Upper lobe of right lung (tissue), 1 donor: Measurements from ENCODE around the gene ADGRV1. TPM values are rescaled to one million over a fixed set of nuclear protein-coding genes. Genes with fewer than 3 reads are reported as not detected.

Experiments
- ATAC-seq: fragments of 200-7000 bp; cut with Tn5 transposase; one replicate; pipeline ENCODE4 v1.9.1; 2020; ENCODE audit warnings: mild to moderate bottlenecking, moderate library complexity
- DNase-seq: peaks from one replicate; pipeline ENCODE4 v3.0.0-alpha.2; 2020
- H3K27ac ChIP-seq: fragments of 200-600 bp; one replicate; pipeline ENCODE4 v1.8.0; 2022
- H3K27me3 ChIP-seq: fragments of 200-600 bp; one replicate; pipeline ENCODE4 v1.8.0; 2022; ENCODE audit warnings: mild to moderate bottlenecking
- H3K36me3 ChIP-seq: fragments of 200-600 bp; one replicate; pipeline ENCODE4 v1.8.0; 2022
- H3K4me1 ChIP-seq: fragments of 200-600 bp; one replicate; pipeline ENCODE4 v1.8.0; 2022
- H3K4me3 ChIP-seq: fragments of 200-600 bp; one replicate; pipeline ENCODE4 v1.8.0; 2022; ENCODE audit warnings: mild to moderate bottlenecking
- H3K9me3 ChIP-seq: fragments of 200-600 bp; one replicate; pipeline ENCODE4 v1.8.0; 2022
- intact Hi-C: fragments of 100-400 bp; cut with DNase I; formaldehyde crosslinking; loops from one replicate; pipeline ENCODE4 v1.11.0; 2022
- total RNA-seq: library from RNA; stranded (reverse); fragmentation: NEBNext Ultra II Directional; extraction: Animal tissue kit (Norgen Biotek cat#: 25700); gene quantifications from one replicate; pipeline ENCODE4 v1.2.1, GENCODE V29; 2021
- TF ChIP-seq, protein P1 (sequence below): fragments of 200-600 bp; IDR thresholded peaks from one replicate; pipeline ENCODE4 v1.8.0; 2022; ENCODE audit warnings: antibody characterized with exemption
- donor health status: DM: no; HTN: yes; CAD: no; lungs with severe emphysema.

The ADGRV1 gene
- total RNA-seq, 1 donor from 2014 or later, result 47.1 TPM

DNA sequence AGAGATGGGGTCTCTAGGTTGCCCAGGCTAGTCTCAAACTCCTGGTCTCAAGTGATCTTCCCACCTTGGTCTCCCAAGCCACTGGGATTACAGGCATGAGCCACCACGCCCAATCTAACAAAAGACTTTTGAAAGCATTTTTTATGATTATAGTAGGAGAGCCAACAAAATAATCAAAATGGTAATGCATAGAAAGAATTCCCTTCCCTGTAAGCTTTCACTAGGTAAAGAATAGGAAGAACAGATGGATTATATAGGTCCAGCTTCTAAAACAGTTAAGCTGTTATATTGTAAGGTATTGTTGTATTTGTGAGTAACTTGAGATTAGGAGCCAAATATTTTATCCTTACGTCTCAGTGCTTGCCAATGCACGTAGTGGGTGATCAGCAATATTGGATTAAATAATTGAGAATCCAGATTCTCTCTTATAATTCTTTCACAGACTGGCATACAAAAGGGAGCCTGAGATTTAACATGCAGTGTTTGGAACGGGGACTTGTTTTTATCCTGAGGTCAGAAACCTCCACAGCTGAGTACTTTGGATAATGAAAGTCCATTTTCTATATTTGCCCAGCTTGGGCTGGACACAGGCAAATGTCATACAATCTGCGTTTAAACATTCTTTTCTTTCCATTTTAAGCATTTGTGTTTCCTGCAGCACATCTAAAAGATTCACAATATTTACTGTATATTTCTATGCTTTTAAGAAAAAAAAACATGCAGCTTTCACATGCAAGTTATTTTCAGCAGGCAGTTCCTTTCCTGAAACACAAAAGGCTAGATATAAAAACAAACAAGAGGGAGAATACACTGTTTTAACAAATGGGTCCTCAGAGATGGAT is 586.1 kb downstream of the ADGRV1 start:
- ATAC-seq, result no peak
- Histone ChIP-seq H3K27me3 (no peaks in the 10 kb centered on the region), H3K9me3 (no peaks in the 10 kb centered on the region), H3K27ac (peak overlapping the region; percentile 9), H3K4me3 (no peak overlapping the region), H3K4me1 (peaks cover 10% of the 10 kb centered on the region), H3K36me3 (no peaks in the 10 kb centered on the region)
- DNase-seq, result no peak
- TF ChIP-seq, protein P1, sequence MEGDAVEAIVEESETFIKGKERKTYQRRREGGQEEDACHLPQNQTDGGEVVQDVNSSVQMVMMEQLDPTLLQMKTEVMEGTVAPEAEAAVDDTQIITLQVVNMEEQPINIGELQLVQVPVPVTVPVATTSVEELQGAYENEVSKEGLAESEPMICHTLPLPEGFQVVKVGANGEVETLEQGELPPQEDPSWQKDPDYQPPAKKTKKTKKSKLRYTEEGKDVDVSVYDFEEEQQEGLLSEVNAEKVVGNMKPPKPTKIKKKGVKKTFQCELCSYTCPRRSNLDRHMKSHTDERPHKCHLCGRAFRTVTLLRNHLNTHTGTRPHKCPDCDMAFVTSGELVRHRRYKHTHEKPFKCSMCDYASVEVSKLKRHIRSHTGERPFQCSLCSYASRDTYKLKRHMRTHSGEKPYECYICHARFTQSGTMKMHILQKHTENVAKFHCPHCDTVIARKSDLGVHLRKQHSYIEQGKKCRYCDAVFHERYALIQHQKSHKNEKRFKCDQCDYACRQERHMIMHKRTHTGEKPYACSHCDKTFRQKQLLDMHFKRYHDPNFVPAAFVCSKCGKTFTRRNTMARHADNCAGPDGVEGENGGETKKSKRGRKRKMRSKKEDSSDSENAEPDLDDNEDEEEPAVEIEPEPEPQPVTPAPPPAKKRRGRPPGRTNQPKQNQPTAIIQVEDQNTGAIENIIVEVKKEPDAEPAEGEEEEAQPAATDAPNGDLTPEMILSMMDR, result no peak
- intact Hi-C loops, result no loop called here

- Histone ChIP-seq H3K4me3 (no peak overlapping the region), H3K9me3 (no peaks in the 10 kb centered on the region), H3K36me3 (no peaks in the 10 kb centered on the region), H3K4me1 (peaks cover 11% of the 10 kb centered on the region), H3K27me3 (no peaks in the 10 kb centered on the region), H3K27ac (peak overlapping the region; percentile 9)
- DNase-seq (no peak), ATAC-seq (no peak)
- intact Hi-C loops, result no loop called here
- TF ChIP-seq, protein P1, result no peak
Measured at GRCh38 chr5:91145333-91145620, 586.7 kb downstream of the ADGRV1 start.

GRCh38 chr5:91146230-91146629 is 587.6 kb downstream of the ADGRV1 start:
- peaks cover 18% of the 10 kb centered on the region for H3K4me1 ChIP-seq
- no peaks in the 10 kb centered on the region for H3K27me3 ChIP-seq
- no peaks in the 10 kb centered on the region for H3K36me3 ChIP-seq
- intact Hi-C loops, result no loop called here
- DNase-seq, result no peak
- H3K27ac ChIP-seq, result no peak overlapping the region
- H3K4me3 ChIP-seq, result no peak overlapping the region
- TF ChIP-seq, protein P1, result no peak
- no peaks in the 10 kb centered on the region for H3K9me3 ChIP-seq
- ATAC-seq, result peak; percentile 60

DNA sequence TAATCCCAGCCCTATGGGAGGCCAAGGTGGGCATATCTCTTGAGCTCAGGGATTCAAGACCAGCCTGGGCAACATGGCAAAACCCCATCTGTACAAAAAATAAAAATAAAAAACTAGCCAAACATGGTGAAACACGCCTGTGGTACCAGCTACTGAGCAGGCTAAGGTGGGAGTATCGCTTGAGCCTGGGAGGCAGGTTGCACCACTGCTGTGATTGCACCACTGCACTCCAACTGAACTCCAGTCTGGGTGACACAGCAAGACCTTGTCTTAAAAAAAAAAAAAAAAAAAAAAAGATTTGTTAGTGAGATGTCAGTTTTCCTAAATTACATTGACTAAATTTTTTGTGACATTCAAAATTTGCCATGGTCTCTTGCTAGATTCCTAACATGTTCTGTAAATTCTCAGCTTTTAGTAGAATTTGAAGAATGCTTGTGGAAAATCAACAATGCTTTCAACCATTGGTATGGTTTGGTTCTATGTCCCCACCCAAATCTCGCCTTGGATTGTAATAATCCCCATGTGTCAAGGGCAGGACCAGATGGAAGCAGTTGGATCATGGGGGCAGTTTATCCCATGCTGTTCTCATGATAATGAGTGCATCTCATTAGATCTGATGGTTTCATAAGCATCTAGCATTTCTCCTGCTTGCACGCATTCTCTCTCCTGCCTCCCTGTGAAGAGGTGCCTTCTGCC is 588.5 kb downstream of the ADGRV1 start:
- no peak overlapping the region for H3K27ac ChIP-seq
- ATAC-seq (peak; percentile 70), DNase-seq (peak; percentile 76)
- H3K4me3 ChIP-seq, result no peak overlapping the region
- H3K27me3 ChIP-seq, result no peaks in the 10 kb centered on the region
- peaks cover 24% of the 10 kb centered on the region for H3K4me1 ChIP-seq
- TF ChIP-seq, protein P1, result no peak
- intact Hi-C loops, result no loop called here
- no peaks in the 10 kb centered on the region for H3K9me3 ChIP-seq
- H3K36me3 ChIP-seq, result no peaks in the 10 kb centered on the region

DNA sequence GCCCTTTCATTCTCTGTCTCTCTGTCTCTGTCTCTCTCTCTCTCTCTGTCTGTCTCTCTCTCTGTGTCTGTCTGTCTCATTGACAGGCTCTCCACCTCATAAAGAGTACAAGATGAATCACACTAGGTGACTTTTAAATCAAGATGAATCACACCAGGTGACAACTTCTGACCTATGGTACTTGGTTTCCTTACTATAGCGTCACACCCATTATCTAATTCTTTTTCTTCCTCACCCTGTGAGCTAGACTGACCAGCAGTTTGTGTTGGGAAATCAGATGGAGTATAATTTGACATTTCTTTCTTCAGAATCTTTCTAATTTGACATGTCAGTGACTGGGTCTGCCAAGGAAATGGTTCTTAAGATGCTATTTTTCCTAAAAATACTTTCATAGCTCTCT is 591.6 kb downstream of the ADGRV1 start:
- H3K27me3 ChIP-seq, result no peaks in the 10 kb centered on the region
- H3K4me3 ChIP-seq, result no peak overlapping the region
- ATAC-seq (no peak), DNase-seq (no peak)
- TF ChIP-seq, protein P1, result no peak
- H3K9me3 ChIP-seq, result no peaks in the 10 kb centered on the region
- peak overlapping the region; percentile 14 for H3K27ac ChIP-seq
- intact Hi-C loops, result no loop called here
- peaks cover 24% of the 10 kb centered on the region for H3K4me1 ChIP-seq
- no peaks in the 10 kb centered on the region for H3K36me3 ChIP-seq
